ENCODE results near the gene FOXP1. TPM values are rescaled to one million over a fixed set of nuclear protein-coding genes. Genes with fewer than 3 reads are reported as not detected.

Gene FOXP1
- total RNA-seq, 1 experiment from 2014 or later: 75.3 TPM

DNA sequence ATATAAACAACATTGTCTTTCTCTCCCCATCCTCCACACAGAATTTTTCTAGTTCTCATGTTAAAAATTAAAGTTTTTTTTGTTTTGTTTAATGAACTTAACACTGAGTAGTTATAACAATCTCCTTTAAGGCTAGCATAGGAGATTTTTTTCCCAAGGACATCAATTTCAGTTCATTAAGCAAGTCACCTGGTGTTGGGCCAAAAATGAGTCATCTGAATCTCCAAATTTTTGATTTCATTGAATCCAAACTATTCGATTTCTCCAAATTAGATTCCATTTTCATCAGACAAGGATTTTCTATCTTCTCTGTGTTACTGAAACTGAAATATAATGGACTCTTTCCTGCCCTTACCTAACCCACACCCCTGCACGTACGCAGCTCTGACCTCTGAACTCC, 639.6 kb downstream of the FOXP1 start:
- H2BK15ac ChIP-seq (ENCODE audit: low read depth, low read length): no peak overlapping the region
- no peaks in the 10 kb centered on the region for H3K36me3 Mint-ChIP-seq (ENCODE audit: insufficient read depth in 1 of 3, low read depth in 3 of 3)
- no peak for DNase-seq
- WGBS (ENCODE audit: extremely low coverage, insufficient read length, low lambda C conversion rate): no CpG with 5 or more reads among the region's 3 CpGs
- H4K5ac ChIP-seq (ENCODE audit: insufficient read length, low read depth, low read length): no peak overlapping the region
- no peak overlapping the region for H2BK20ac ChIP-seq (ENCODE audit: low read depth, low read length, poor library complexity, severe bottlenecking)
- no peak overlapping the region for H3K18ac ChIP-seq (ENCODE audit: insufficient read length, low read depth, low read length)
- H3K23ac ChIP-seq (ENCODE audit: insufficient read length, low read depth, low read length): no peak overlapping the region
- no peaks in the 10 kb centered on the region; a peak in 2 of 5 replicates for H3K9me3 Mint-ChIP-seq
- no peak overlapping the region for H4K8ac ChIP-seq (replicated peaks; ENCODE audit: insufficient read length, low read depth, low read length)
- TF ChIP-seq, protein P1, sequence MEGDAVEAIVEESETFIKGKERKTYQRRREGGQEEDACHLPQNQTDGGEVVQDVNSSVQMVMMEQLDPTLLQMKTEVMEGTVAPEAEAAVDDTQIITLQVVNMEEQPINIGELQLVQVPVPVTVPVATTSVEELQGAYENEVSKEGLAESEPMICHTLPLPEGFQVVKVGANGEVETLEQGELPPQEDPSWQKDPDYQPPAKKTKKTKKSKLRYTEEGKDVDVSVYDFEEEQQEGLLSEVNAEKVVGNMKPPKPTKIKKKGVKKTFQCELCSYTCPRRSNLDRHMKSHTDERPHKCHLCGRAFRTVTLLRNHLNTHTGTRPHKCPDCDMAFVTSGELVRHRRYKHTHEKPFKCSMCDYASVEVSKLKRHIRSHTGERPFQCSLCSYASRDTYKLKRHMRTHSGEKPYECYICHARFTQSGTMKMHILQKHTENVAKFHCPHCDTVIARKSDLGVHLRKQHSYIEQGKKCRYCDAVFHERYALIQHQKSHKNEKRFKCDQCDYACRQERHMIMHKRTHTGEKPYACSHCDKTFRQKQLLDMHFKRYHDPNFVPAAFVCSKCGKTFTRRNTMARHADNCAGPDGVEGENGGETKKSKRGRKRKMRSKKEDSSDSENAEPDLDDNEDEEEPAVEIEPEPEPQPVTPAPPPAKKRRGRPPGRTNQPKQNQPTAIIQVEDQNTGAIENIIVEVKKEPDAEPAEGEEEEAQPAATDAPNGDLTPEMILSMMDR (conservative IDR thresholded peaks at IDR 0.05): no peak
- no peak overlapping the region for H2BK120ac ChIP-seq (ENCODE audit: low read depth, low read length, poor library complexity, severe bottlenecking)
- H3K27me3 ChIP-seq (ENCODE audit: insufficient read depth, low read length): no peaks in the 10 kb centered on the region
- no peaks in the 10 kb centered on the region for H3K4me1 ChIP-seq (ENCODE audit: insufficient read depth, low read length)
- H3K27ac Mint-ChIP-seq: no peak overlapping the region
- no peak overlapping the region for H4K91ac ChIP-seq (ENCODE audit: insufficient read length, low read depth, low read length)
- H3K56ac ChIP-seq (ENCODE audit: insufficient read length, low read depth, low read length): no peak overlapping the region
- no peak overlapping the region for H2AFZ ChIP-seq (ENCODE audit: low read length)
- H3K9me3 ChIP-seq (ENCODE audit: control insufficient read depth, low read depth, low read length): no peaks in the 10 kb centered on the region
- no peaks in the 10 kb centered on the region for H3K4me1 Mint-ChIP-seq
- H3K4me2 ChIP-seq (ENCODE audit: insufficient read depth, insufficient read length, low read length): no peak overlapping the region
- H3T11ph ChIP-seq (ENCODE audit: low read length): no peak overlapping the region
- no peaks in the 10 kb centered on the region for H3K79me2 ChIP-seq (ENCODE audit: insufficient read depth, low read length)
- no peak overlapping the region for H3K9ac ChIP-seq (ENCODE audit: extremely low read depth, insufficient read length, low read length)
- H3K79me1 ChIP-seq (ENCODE audit: insufficient read depth, low read depth, low read length, poor library complexity, severe bottlenecking): no peaks in the 10 kb centered on the region
- H3K4ac ChIP-seq (ENCODE audit: low read depth, low read length): no peak overlapping the region
- no peak overlapping the region for H2AK5ac ChIP-seq (ENCODE audit: insufficient read length, low read length)
- H3K23me2 ChIP-seq (ENCODE audit: insufficient read length, low read depth, low read length, poor library complexity, severe bottlenecking): no peaks in the 10 kb centered on the region
- H2BK12ac ChIP-seq (ENCODE audit: insufficient read length, low read depth, low read length): no peak overlapping the region
- H3K14ac ChIP-seq (ENCODE audit: insufficient read depth, low read length): no peak overlapping the region
- no peak overlapping the region for H3K27ac ChIP-seq (ENCODE audit: insufficient read length, low read depth, low read length)
- H4K20me1 ChIP-seq (ENCODE audit: control insufficient read depth, insufficient read depth, insufficient read length): no peaks in the 10 kb centered on the region
- no peak overlapping the region for H3K4me3 Mint-ChIP-seq
- no peaks in the 10 kb centered on the region; the same call in none of the 2 replicates for H3K27me3 Mint-ChIP-seq (ENCODE audit: low read depth)
- H2BK5ac ChIP-seq (ENCODE audit: insufficient read length, low read length): no peak overlapping the region

All from H9 (cell line).